ENCODE measurements around the gene STPG4.

- TF ChIP-seq, protein P1, sequence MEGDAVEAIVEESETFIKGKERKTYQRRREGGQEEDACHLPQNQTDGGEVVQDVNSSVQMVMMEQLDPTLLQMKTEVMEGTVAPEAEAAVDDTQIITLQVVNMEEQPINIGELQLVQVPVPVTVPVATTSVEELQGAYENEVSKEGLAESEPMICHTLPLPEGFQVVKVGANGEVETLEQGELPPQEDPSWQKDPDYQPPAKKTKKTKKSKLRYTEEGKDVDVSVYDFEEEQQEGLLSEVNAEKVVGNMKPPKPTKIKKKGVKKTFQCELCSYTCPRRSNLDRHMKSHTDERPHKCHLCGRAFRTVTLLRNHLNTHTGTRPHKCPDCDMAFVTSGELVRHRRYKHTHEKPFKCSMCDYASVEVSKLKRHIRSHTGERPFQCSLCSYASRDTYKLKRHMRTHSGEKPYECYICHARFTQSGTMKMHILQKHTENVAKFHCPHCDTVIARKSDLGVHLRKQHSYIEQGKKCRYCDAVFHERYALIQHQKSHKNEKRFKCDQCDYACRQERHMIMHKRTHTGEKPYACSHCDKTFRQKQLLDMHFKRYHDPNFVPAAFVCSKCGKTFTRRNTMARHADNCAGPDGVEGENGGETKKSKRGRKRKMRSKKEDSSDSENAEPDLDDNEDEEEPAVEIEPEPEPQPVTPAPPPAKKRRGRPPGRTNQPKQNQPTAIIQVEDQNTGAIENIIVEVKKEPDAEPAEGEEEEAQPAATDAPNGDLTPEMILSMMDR (IDR thresholded peaks at IDR 0.05): no peak
- TF ChIP-seq POLR2A (IDR thresholded peaks at IDR 0.05): no peak
- peak in 1 of 2 donors; percentile 69 for TF ChIP-seq EP300 (IDR thresholded peaks at IDR 0.05)
These were observed 75.3 kb downstream of the STPG4 start for GRCh38 chr2:47079515-47080412.

Measured in tibial nerve (tissue), 4 donors.